HepG2 (cell line): ENCODE measurements around the gene ARID3C. TPM values are rescaled to one million over a fixed set of nuclear protein-coding genes. Genes with fewer than 3 reads are reported as not detected.

Experiments
- TBX3 ChIP-seq: fragments of 450-650 bp; IDR thresholded peaks from 2 replicates; pipeline ENCODE4 v1.6.1; 2017; ENCODE audit warnings: antibody characterized with exemption, mild to moderate bottlenecking, inconsistent platforms, borderline replicate concordance
- polyA plus RNA-seq, 8 experiments: library from polyadenylated mRNA; depleted of rRNA in 3 of 8; stranded (reverse) in 7 of 8; unstranded in 1 of 8; fragments of >200 nt; fragmentation: Illumina TruSeq in 4 of 8; extraction: Trizol in 4 of 8; gene quantifications; 2 replicates each; pipeline versions ENCODE4 v1.2.1 to v1.2.3, GENCODE V29; 2011 to 2016; ENCODE audit warnings: low read depth in 4 of 8, missing spikeins in 1 of 8, mixed read lengths in 1 of 8; ENCODE audit not compliant: insufficient read depth in 1 of 8
- total RNA-seq, 5 experiments: library from RNA; depleted of rRNA; stranded (reverse); fragments of >200 nt; fragmentation: Illumina TruSeq; extraction: Trizol; gene quantifications; 2 replicates each; pipeline ENCODE4 v1.2.3, GENCODE V29; 2016; ENCODE audit warnings: low read depth in 1 of 5
- TF ChIP-seq, protein P1 (sequence below): sonication (generic); formaldehyde crosslinking; IDR thresholded peaks from 2 replicates; pipeline ENCODE4 v1.5.0; 2020; ENCODE audit warnings: mild to moderate bottlenecking, missing genetic modification reagents
- TF ChIP-seq, protein P2 (sequence below): sonication (generic); formaldehyde crosslinking; IDR thresholded peaks from 2 replicates; pipeline ENCODE4 v1.4.0; 2020; ENCODE audit warnings: missing genetic modification reagents
- TF ChIP-seq, protein P3 (sequence below): sonication (generic); formaldehyde crosslinking; IDR thresholded peaks from 2 replicates; pipeline ENCODE4 v1.5.0; 2020; ENCODE audit warnings: missing genetic modification reagents
- TF ChIP-seq, protein P4 (sequence below): sonication (generic); formaldehyde crosslinking; IDR thresholded peaks from 2 replicates; pipeline ENCODE4 v1.5.0; 2020; ENCODE audit warnings: mild to moderate bottlenecking, missing genetic modification reagents, moderate library complexity

Gene ARID3C
- total and polyA plus RNA-seq, 2 of the 13 experiments (the other 11 are each of a cell fraction or from before 2014, with no cell fraction given): not detected

DNA sequence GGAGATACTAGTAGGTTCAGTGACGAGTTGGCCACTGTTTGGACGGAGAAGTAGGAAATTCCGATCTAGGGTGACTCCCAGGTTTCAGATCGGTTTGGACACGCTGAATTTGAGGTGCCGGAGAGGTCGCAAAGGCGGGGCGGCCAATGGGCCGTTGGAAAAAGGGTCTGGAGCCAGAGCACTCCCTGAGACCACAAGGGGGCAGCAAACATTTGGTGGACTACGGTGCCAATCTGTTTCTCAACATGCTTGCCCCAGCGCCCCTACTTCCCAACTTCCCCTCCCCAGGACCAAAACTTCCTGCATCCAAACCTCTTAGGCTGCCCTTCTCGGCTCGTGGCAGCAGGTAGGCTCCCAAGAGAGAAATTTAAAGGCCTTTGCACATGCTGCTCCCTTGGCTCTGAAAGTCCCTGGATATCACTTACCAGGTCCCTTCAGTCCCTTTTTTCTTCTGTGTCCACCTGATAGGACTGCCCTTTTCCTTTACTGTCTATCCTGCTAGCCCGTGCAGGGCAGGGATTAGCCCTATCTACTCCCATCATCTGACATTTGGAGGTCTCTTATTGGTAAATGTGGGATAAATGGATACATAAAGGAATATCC, 16.0 kb downstream of the ARID3C start (continued):
- TF ChIP-seq, protein P1, sequence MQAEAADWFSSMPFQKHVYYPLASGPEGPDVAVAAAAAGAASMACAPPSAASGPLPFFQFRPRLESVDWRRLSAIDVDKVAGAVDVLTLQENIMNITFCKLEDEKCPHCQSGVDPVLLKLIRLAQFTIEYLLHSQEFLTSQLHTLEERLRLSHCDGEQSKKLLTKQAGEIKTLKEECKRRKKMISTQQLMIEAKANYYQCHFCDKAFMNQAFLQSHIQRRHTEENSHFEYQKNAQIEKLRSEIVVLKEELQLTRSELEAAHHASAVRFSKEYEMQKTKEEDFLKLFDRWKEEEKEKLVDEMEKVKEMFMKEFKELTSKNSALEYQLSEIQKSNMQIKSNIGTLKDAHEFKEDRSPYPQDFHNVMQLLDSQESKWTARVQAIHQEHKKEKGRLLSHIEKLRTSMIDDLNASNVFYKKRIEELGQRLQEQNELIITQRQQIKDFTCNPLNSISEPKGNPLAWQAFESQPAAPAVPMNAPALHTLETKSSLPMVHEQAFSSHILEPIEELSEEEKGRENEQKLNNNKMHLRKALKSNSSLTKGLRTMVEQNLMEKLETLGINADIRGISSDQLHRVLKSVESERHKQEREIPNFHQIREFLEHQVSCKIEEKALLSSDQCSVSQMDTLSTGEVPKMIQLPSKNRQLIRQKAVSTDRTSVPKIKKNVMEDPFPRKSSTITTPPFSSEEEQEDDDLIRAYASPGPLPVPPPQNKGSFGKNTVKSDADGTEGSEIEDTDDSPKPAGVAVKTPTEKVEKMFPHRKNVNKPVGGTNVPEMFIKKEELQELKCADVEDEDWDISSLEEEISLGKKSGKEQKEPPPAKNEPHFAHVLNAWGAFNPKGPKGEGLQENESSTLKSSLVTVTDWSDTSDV (CRISPR knock-in tag): no peak
- TF ChIP-seq, protein P2, sequence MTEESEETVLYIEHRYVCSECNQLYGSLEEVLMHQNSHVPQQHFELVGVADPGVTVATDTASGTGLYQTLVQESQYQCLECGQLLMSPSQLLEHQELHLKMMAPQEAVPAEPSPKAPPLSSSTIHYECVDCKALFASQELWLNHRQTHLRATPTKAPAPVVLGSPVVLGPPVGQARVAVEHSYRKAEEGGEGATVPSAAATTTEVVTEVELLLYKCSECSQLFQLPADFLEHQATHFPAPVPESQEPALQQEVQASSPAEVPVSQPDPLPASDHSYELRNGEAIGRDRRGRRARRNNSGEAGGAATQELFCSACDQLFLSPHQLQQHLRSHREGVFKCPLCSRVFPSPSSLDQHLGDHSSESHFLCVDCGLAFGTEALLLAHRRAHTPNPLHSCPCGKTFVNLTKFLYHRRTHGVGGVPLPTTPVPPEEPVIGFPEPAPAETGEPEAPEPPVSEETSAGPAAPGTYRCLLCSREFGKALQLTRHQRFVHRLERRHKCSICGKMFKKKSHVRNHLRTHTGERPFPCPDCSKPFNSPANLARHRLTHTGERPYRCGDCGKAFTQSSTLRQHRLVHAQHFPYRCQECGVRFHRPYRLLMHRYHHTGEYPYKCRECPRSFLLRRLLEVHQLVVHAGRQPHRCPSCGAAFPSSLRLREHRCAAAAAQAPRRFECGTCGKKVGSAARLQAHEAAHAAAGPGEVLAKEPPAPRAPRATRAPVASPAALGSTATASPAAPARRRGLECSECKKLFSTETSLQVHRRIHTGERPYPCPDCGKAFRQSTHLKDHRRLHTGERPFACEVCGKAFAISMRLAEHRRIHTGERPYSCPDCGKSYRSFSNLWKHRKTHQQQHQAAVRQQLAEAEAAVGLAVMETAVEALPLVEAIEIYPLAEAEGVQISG (CRISPR knock-in tag): peak; percentile 19; the same call in 1 of the 2 replicates
- TF ChIP-seq, protein P3, sequence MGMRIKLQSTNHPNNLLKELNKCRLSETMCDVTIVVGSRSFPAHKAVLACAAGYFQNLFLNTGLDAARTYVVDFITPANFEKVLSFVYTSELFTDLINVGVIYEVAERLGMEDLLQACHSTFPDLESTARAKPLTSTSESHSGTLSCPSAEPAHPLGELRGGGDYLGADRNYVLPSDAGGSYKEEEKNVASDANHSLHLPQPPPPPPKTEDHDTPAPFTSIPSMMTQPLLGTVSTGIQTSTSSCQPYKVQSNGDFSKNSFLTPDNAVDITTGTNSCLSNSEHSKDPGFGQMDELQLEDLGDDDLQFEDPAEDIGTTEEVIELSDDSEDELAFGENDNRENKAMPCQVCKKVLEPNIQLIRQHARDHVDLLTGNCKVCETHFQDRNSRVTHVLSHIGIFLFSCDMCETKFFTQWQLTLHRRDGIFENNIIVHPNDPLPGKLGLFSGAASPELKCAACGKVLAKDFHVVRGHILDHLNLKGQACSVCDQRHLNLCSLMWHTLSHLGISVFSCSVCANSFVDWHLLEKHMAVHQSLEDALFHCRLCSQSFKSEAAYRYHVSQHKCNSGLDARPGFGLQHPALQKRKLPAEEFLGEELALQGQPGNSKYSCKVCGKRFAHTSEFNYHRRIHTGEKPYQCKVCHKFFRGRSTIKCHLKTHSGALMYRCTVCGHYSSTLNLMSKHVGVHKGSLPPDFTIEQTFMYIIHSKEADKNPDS (CRISPR knock-in tag): no peak
- TF ChIP-seq, protein P4, sequence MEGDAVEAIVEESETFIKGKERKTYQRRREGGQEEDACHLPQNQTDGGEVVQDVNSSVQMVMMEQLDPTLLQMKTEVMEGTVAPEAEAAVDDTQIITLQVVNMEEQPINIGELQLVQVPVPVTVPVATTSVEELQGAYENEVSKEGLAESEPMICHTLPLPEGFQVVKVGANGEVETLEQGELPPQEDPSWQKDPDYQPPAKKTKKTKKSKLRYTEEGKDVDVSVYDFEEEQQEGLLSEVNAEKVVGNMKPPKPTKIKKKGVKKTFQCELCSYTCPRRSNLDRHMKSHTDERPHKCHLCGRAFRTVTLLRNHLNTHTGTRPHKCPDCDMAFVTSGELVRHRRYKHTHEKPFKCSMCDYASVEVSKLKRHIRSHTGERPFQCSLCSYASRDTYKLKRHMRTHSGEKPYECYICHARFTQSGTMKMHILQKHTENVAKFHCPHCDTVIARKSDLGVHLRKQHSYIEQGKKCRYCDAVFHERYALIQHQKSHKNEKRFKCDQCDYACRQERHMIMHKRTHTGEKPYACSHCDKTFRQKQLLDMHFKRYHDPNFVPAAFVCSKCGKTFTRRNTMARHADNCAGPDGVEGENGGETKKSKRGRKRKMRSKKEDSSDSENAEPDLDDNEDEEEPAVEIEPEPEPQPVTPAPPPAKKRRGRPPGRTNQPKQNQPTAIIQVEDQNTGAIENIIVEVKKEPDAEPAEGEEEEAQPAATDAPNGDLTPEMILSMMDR (CRISPR knock-in tag): peak; percentile 87
- no peak for TF ChIP-seq TBX3
